ENCODE results near the gene WASF2. TPM values are rescaled to one million over a fixed set of nuclear protein-coding genes. Genes with fewer than 3 reads are reported as not detected.
"Not testable (repeated sequence)": the region's sequence is repeated elsewhere in the genome, so short reads cannot be mapped to it uniquely, and the experiment has no call there.

The WASF2 gene
- polyA plus RNA-seq, 1 experiment, result 62.7 TPM

- Histone ChIP-seq H3K27ac (ENCODE audit: low read depth, low read length) (no peak overlapping the region), H3K4me3 (ENCODE audit: low read depth, low read length) (no peak overlapping the region), H3K27me3 (ENCODE audit: control insufficient read depth, insufficient read depth, low read length) (no peaks in the 10 kb centered on the region), H3K9me3 (ENCODE audit: control insufficient read depth, insufficient read depth, low read length) (no peaks in the 10 kb centered on the region)
- ChIA-PET CTCF (no interaction called here), POLR2A (no interaction called here)
- TF ChIP-seq CTCF (IDR thresholded peaks at IDR 0.05; ENCODE audit: low read depth, low read length), result no peak
- DNase-seq (ENCODE audit: low read depth, low spot score), result no peak
Observed at GRCh38 chr1:27471477-27471876, 18.5 kb downstream of the WASF2 start.

- H3K4me3 ChIP-seq (ENCODE audit: low read depth, low read length), result no peak overlapping the region
- no peaks in the 10 kb centered on the region for H3K27me3 ChIP-seq (ENCODE audit: control insufficient read depth, insufficient read depth, low read length)
- no peak for DNase-seq (ENCODE audit: low read depth, low spot score)
- H3K9me3 ChIP-seq (ENCODE audit: control insufficient read depth, insufficient read depth, low read length), result no peaks in the 10 kb centered on the region
- H3K27ac ChIP-seq (ENCODE audit: low read depth, low read length), result no peak overlapping the region
- CTCF ChIA-PET, result no interaction called here
- POLR2A ChIA-PET, result no interaction called here
- TF ChIP-seq CTCF (IDR thresholded peaks at IDR 0.05; ENCODE audit: low read depth, low read length), result no peak
Observed at GRCh38 chr1:27469334-27469733, 20.6 kb downstream of the WASF2 start.

GRCh38 chr1:27468378-27468777 lies 21.6 kb downstream of the WASF2 start:
- not testable (repeated sequence) for H3K9me3 ChIP-seq (ENCODE audit: control insufficient read depth, insufficient read depth, low read length); DNase-seq (ENCODE audit: low read depth, low spot score); H3K27ac ChIP-seq (ENCODE audit: low read depth, low read length); H3K27me3 ChIP-seq (ENCODE audit: control insufficient read depth, insufficient read depth, low read length); H3K4me3 ChIP-seq (ENCODE audit: low read depth, low read length)
- CTCF ChIA-PET, result interaction anchor here (0.9 kb wide), 1 partner anchor 201 kb away, joined by 4 read pairs; no protein-coding TSS in a partner anchor
- POLR2A ChIA-PET, result interaction anchor here (0.8 kb wide), 1 partner anchor 21 kb away, joined by 4 read pairs; no protein-coding TSS in a partner anchor

- CTCF ChIA-PET, result interaction anchor here (0.5 to 1.1 kb wide), 6 partner anchors 31 to 1047 kb away, joined by 3 to 4 read pairs (median 4); no protein-coding TSS in a partner anchor
- DNase-seq (ENCODE audit: low read depth, low spot score), result no peak
- no peak overlapping the region for H3K4me3 ChIP-seq (ENCODE audit: low read depth, low read length)
- POLR2A ChIA-PET, result interaction anchor here (1.0 to 1.1 kb wide), 2 partner anchors 14 to 27 kb away, joined by 3 read pairs; no protein-coding TSS in a partner anchor
- H3K27me3 ChIP-seq (ENCODE audit: control insufficient read depth, insufficient read depth, low read length), result no peaks in the 10 kb centered on the region
- TF ChIP-seq CTCF (IDR thresholded peaks at IDR 0.05; ENCODE audit: low read depth, low read length), result no peak
- no peak overlapping the region for H3K27ac ChIP-seq (ENCODE audit: low read depth, low read length)
- H3K9me3 ChIP-seq (ENCODE audit: control insufficient read depth, insufficient read depth, low read length), result no peaks in the 10 kb centered on the region
Observed at GRCh38 chr1:27464926-27465647, 24.9 kb downstream of the WASF2 start.

- not testable (repeated sequence) for H3K27me3 ChIP-seq (ENCODE audit: control insufficient read depth, insufficient read depth, low read length); DNase-seq (ENCODE audit: low read depth, low spot score); H3K9me3 ChIP-seq (ENCODE audit: control insufficient read depth, insufficient read depth, low read length); H3K4me3 ChIP-seq (ENCODE audit: low read depth, low read length)
- peak overlapping the region; percentile 21 for H3K27ac ChIP-seq (ENCODE audit: low read depth, low read length)
- ChIA-PET POLR2A (interaction anchor here (0.6 to 1.2 kb wide), 4 partner anchors 13 to 28 kb away, joined by 3 to 10 read pairs (median 4); partner anchors contain the start of gene WASF2), CTCF (interaction anchor here (1.1 kb wide), 1 partner anchor 48 kb away, joined by 4 read pairs; no protein-coding TSS in a partner anchor)
Observed at GRCh38 chr1:27463916-27464315, 26.1 kb downstream of the WASF2 start.

- CTCF ChIA-PET, result not testable (repeated sequence)
Observed at GRCh38 chr1:27458521-27458920, 31.4 kb downstream of the WASF2 start.

More at GRCh38 chr1:27458521-27458920, 31.4 kb downstream of the WASF2 start:
- DNase-seq (ENCODE audit: low read depth, low spot score); H3K9me3 ChIP-seq (ENCODE audit: control insufficient read depth, insufficient read depth, low read length); H3K27ac ChIP-seq (ENCODE audit: low read depth, low read length); H3K27me3 ChIP-seq (ENCODE audit: control insufficient read depth, insufficient read depth, low read length); H3K4me3 ChIP-seq (ENCODE audit: low read depth, low read length); POLR2A ChIA-PET: not testable (repeated sequence)

Measured in AG04450 (cell line).